Tibial artery (tissue), 4 donors: ENCODE measurements around the gene GLS2.

Experiments used
- DNase-seq, 2 donors: peaks; one replicate each; pipeline ENCODE4 v3.0.0-alpha.2; 2019
- H3K27ac ChIP-seq, 2 donors: fragments of 200-600 bp; sonication (generic) in 1 of 2; 1 replicate in 1 of 2; 2 replicates in 1 of 2; pipeline ENCODE4 v1.5.1; 2018 to 2019; ENCODE audit warnings: mild to moderate bottlenecking in 1 of 2
- H3K27me3 ChIP-seq, 2 donors: fragments of 200-600 bp; sonication (generic) in 1 of 2; one replicate each; pipeline versions ENCODE4 v1.5.1 to v1.6.0; 2016 to 2019
- H3K36me3 ChIP-seq, 3 donors: fragments of 200-600 bp; sonication (generic) in 2 of 3; one replicate each; pipeline ENCODE4 v1.5.1; 2016 to 2019; ENCODE audit warnings: mild to moderate bottlenecking in 2 of 3
- H3K4me1 ChIP-seq, 4 donors: fragments of 200-600 bp; sonication (generic) in 2 of 4; 1 replicate in 3 of 4; 2 replicates in 1 of 4; pipeline ENCODE4 v1.5.1; 2016 to 2019
- H3K4me3 ChIP-seq, 2 donors: fragments of 200-600 bp; sonication (generic) in 1 of 2; 1 replicate in 1 of 2; 2 replicates in 1 of 2; pipeline ENCODE4 v1.5.1; 2018 to 2019; ENCODE audit warnings: mild to moderate bottlenecking in 2 of 2
- H3K9me3 ChIP-seq, 3 donors: fragments of 200-600 bp; sonication (generic) in 1 of 3; one replicate each; pipeline ENCODE4 v1.5.1; 2016 to 2019
- CTCF ChIP-seq, 2 experiments: fragments of 200-600 bp in 1 of 2; fragments of 450-650 bp in 1 of 2; IDR thresholded peaks; one replicate each; pipeline ENCODE4 v1.5.1; 2017 to 2019; ENCODE audit warnings: antibody characterized with exemption in 2 of 2, mild to moderate bottlenecking in 1 of 2, moderate library complexity in 1 of 2
- intact Hi-C: fragments of 100-400 bp; cut with DNase I; formaldehyde crosslinking; loops from one replicate; pipeline ENCODE4 v1.15.0; 2023; ENCODE audit warnings: low total_unique reads

The GLS2 gene

GRCh38 chr12:56477521-56478225, 10.3 kb downstream of the GLS2 start:
- Histone ChIP-seq H3K27ac (no peak overlapping the region), H3K4me3 (no peak overlapping the region), H3K27me3 (no peaks in the 10 kb centered on the region), H3K9me3 (no peaks in the 10 kb centered on the region), H3K4me1 (no peaks in the 10 kb centered on the region), H3K36me3 (peaks cover 0 to 11% (median 0%) of the 10 kb centered on the region in 3 donors)
- DNase-seq = no peak
- TF ChIP-seq CTCF (IDR thresholded peaks at IDR 0.05) = no peak
- intact Hi-C loops = no loop called here

- no peak for DNase-seq
- H3K9me3 ChIP-seq = no peaks in the 10 kb centered on the region
- no peaks in the 10 kb centered on the region for H3K4me1 ChIP-seq
- H3K36me3 ChIP-seq = peaks cover 0 to 11% (median 5%) of the 10 kb centered on the region in 3 donors
- no peaks in the 10 kb centered on the region for H3K27me3 ChIP-seq
- H3K27ac ChIP-seq = no peak overlapping the region
- H3K4me3 ChIP-seq = no peak overlapping the region
- TF ChIP-seq CTCF (IDR thresholded peaks at IDR 0.05) = no peak
- intact Hi-C loops = no loop called here
These were observed 11.0 kb downstream of the GLS2 start for GRCh38 chr12:56476972-56477432.

GRCh38 chr12:56476143-56476542, 11.8 kb downstream of the GLS2 start:
- Histone ChIP-seq H3K4me3 (no peak overlapping the region), H3K36me3 (peaks cover 0 to 19% (median 7%) of the 10 kb centered on the region in 3 donors), H3K9me3 (no peaks in the 10 kb centered on the region), H3K27me3 (no peaks in the 10 kb centered on the region), H3K27ac (no peak overlapping the region), H3K4me1 (no peaks in the 10 kb centered on the region)
- intact Hi-C loops = no loop called here
- no peak for TF ChIP-seq CTCF (IDR thresholded peaks at IDR 0.05)
- no peak for DNase-seq

- intact Hi-C loops = no loop called here
- TF ChIP-seq CTCF (IDR thresholded peaks at IDR 0.05) = no peak
- Histone ChIP-seq H3K36me3 (peaks cover 0 to 21% (median 7%) of the 10 kb centered on the region in 3 donors), H3K27ac (no peak overlapping the region), H3K27me3 (no peaks in the 10 kb centered on the region), H3K4me3 (no peak overlapping the region), H3K4me1 (peaks cover 0 to 11% (median 6%) of the 10 kb centered on the region in 4 donors), H3K9me3 (no peaks in the 10 kb centered on the region)
- no peak for DNase-seq
These were observed 13.6 kb downstream of the GLS2 start for GRCh38 chr12:56474389-56474788.

- no peak for DNase-seq
- no peak for TF ChIP-seq CTCF (IDR thresholded peaks at IDR 0.05)
- intact Hi-C loops = loop anchor here (5.0 to 10.0 kb wide), 3 partner anchors 147 to 352 kb away; partner anchors contain the start of genes RPL41 and ZC3H10
These were observed 18.7 kb downstream of the GLS2 start for GRCh38 chr12:56469007-56469930.

More at GRCh38 chr12:56469007-56469930, 18.7 kb downstream of the GLS2 start:
- H3K27me3 ChIP-seq = no peaks in the 10 kb centered on the region
- H3K4me3 ChIP-seq = peak overlapping the region; percentile 60 to 82
- peak overlapping the region; percentile 84 to 89 for H3K27ac ChIP-seq
- no peaks in the 10 kb centered on the region for H3K9me3 ChIP-seq
- peaks cover 0 to 21% (median 7%) of the 10 kb centered on the region in 3 donors for H3K36me3 ChIP-seq
- H3K4me1 ChIP-seq = peaks cover 0 to 21% (median 15%) of the 10 kb centered on the region in 4 donors
